Effector memory CD4-positive, alpha-beta T cell (primary cell): ENCODE data around the gene UST.
"Not testable (repeated sequence)": the region's sequence is repeated elsewhere in the genome, so short reads cannot be mapped to it uniquely, and the experiment has no call there.

Source experiments
- DNase-seq, 3 donors: peaks; one replicate each; pipeline ENCODE4 v3.0.0-alpha.2; 2020
- H3K27ac ChIP-seq: 2 replicates; pipeline ENCODE4 v1.7.0; 2013; ENCODE audit warnings: mild to moderate bottlenecking, low read length, moderate library complexity; ENCODE audit not compliant: insufficient read depth, poor library complexity, severe bottlenecking
- H3K27me3 ChIP-seq: replicated peaks from 2 replicates; pipeline ENCODE4 v1.7.0; 2013; ENCODE audit warnings: mild to moderate bottlenecking, low read length; ENCODE audit not compliant: insufficient read depth, control insufficient read depth, poor library complexity, severe bottlenecking
- H3K36me3 ChIP-seq: 2 replicates; pipeline ENCODE4 v1.7.0; 2013; ENCODE audit warnings: mild to moderate bottlenecking, low read length, moderate library complexity; ENCODE audit not compliant: control insufficient read depth, insufficient read depth
- H3K4me1 ChIP-seq: 2 replicates; pipeline ENCODE4 v1.7.0; 2013; ENCODE audit warnings: low read length, mild to moderate bottlenecking; ENCODE audit not compliant: control insufficient read depth, insufficient read depth, poor library complexity, severe bottlenecking
- H3K4me3 ChIP-seq: 2 replicates; pipeline ENCODE4 v1.7.0; 2013; ENCODE audit warnings: low read length, low read depth, mild to moderate bottlenecking; ENCODE audit not compliant: insufficient read depth, poor library complexity, severe bottlenecking
- H3K9me3 ChIP-seq: 2 replicates; pipeline ENCODE4 v1.7.0; 2013; ENCODE audit warnings: mild to moderate bottlenecking, low read length, moderate library complexity; ENCODE audit not compliant: control insufficient read depth

UST gene

DNA sequence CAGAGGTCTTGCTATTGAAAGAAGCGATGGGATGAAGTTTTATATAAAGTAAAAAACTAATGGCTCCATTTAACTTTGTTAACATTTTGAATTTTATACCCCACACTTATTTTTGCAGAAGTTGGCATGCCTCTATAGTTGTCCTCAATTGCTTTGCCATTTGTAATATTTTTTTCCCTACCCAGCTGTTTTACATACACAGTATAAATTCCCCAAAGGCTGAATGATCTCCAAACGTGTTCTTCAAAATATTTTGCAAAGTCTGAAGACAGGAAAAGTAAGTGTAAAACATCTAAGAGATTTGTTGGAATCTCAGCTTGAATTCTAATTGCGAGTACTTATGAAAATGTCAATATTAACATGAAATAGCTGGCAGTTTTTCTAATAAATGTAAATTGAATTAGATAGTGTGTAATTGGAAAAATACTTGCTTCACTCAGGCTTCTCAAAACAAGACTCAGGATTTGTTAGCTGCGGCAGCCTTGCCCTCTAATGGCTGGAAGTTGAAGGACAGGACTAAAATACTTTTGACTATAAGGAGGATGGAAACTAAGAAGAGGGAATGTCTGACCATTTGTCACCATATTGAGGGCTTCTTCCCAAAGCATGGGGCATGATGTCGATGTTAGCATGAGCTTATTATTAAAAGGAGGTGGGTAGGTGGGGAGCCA lies 226.8 kb downstream of the UST start:
- Histone ChIP-seq H3K4me1 (peaks cover 2% of the 10 kb centered on the region), H3K9me3 (no peaks in the 10 kb centered on the region), H3K27me3 (no peaks in the 10 kb centered on the region), H3K4me3 (no peak overlapping the region), H3K27ac (no peak overlapping the region), H3K36me3 (no peaks in the 10 kb centered on the region)
- no peak for DNase-seq

DNA sequence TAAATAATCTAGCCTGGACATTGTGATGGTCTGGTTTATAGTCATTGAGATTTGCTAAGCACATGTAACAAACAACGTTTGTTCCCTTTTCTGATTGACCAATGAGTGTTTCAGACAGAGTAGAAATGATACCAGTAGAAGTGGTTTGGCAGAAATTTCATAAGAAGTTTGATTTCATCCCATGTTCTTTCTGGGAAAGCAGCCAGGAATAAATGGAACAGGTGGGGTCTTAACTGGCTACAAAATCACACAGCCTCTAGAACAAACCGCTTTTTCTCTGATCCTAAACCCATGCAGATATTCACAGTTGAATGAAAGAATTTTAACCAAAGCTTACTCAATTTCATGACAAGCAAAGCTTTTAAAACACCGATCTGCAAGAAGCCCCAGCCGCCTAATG lies 227.5 kb downstream of the UST start:
- H3K27ac ChIP-seq = no peak overlapping the region
- H3K36me3 ChIP-seq = no peaks in the 10 kb centered on the region
- no peak for DNase-seq
- H3K27me3 ChIP-seq = no peaks in the 10 kb centered on the region
- peaks cover 2% of the 10 kb centered on the region for H3K4me1 ChIP-seq
- no peaks in the 10 kb centered on the region for H3K9me3 ChIP-seq
- H3K4me3 ChIP-seq = no peak overlapping the region

DNA sequence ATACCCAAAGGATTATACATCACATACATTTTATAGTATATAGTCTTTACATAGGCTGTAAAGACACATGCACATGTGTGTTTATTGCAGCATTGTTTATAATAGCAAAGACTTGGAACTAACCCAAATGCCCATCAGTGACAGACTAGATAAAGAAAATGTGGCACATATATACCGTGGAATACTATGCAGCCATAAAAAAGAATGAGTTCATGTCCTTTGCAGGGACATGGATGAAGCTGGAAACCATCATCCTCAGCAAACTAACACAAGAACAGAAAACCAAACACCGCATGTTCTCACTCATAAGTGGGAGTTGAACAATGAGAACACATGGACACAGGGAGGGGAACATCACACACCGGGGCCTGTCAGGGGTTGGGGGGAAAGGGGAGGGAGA lies 231.5 kb downstream of the UST start:
- H3K27me3 ChIP-seq, DNase-seq, H3K4me1 ChIP-seq, H3K9me3 ChIP-seq, H3K4me3 ChIP-seq, H3K36me3 ChIP-seq, H3K27ac ChIP-seq: not testable (repeated sequence)

DNA sequence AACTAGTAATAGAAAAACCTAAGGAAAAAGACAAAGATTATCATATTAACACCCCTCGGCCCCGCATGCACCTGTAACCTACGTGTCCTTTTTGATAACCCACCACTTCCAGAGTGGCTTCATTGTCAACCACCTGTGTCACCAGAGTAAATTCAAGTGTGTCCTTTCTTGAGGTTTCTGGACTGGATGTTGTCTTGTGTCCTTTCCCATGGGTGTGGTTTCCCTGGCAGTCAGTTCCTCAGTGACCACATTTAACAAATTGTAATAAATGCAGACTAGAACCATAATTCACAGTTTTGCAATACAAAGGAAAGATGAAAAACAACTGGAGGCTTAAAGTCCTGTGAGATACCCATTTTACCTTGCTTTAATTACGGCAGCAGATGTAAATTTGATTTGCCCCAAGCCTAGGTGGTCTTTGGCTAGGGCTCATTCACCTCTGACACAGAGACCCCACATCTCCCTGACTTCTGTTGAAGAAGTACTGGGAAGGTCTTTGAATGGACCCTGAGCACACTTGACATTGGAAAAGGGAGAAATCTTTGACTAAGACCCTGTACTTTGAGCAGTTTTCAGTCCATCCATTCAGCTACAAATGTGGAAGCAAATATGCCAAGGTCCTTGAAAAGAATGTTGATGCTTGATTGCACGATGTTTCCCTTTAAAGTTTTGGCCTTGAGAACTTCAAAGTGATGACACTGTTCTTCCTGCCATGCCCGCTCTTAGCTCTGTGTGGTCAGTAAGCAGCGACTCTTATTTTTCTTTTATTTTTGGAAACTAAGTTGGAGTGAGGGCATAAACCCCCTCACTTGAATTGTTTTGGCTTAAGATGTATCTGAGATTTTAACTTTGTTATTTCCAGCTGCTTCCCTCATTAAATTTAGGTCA lies 232.4 kb downstream of the UST start:
- no peak overlapping the region for H3K27ac ChIP-seq
- DNase-seq = no peak
- H3K9me3 ChIP-seq = no peaks in the 10 kb centered on the region
- H3K4me1 ChIP-seq = no peaks in the 10 kb centered on the region
- no peaks in the 10 kb centered on the region for H3K36me3 ChIP-seq
- no peak overlapping the region for H3K4me3 ChIP-seq
- H3K27me3 ChIP-seq = no peaks in the 10 kb centered on the region

DNA sequence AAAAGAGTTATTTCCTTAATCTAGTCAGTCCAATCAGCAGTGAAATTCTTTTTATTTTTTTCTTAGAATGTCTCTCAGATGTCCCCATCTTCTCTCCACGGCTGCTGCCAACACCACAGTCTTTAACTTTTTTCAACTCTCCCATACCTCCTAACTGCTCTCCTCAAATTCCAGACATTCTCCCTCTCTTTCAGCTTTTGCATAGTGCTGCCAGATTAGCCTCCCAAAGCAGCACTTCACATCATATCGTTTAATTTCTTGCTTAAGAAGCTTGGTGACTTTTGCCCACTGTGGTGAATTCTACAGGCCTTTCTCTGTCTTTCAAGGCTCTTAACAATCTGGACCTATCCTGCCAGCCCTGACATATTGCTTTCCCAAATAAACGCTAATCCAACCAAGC lies 233.4 kb downstream of the UST start:
- no peak for DNase-seq
- H3K36me3 ChIP-seq = no peaks in the 10 kb centered on the region
- H3K4me1 ChIP-seq = no peaks in the 10 kb centered on the region
- H3K9me3 ChIP-seq = no peaks in the 10 kb centered on the region
- no peaks in the 10 kb centered on the region for H3K27me3 ChIP-seq
- no peak overlapping the region for H3K27ac ChIP-seq
- no peak overlapping the region for H3K4me3 ChIP-seq

DNA sequence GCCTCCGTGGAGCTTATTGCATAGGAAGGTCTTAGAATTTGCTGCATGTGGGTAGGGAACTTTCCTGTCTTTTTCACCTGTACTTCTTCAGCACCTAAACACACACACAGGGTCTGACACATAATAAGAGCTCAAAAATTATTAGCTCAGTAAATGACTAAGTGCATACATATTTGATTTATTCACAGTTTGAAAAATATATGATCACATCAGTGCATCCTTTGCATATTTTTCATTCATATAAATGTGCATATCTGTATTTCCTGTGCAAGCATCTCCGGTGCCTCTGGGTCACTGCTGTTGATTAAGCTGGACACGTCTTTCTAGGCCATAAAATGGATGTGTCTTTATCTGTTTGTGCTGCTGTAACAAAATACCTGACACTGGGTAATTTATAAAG lies 234.7 kb downstream of the UST start:
- Histone ChIP-seq H3K4me3 (no peak overlapping the region), H3K27me3 (no peaks in the 10 kb centered on the region), H3K36me3 (no peaks in the 10 kb centered on the region), H3K4me1 (no peaks in the 10 kb centered on the region), H3K27ac (no peak overlapping the region), H3K9me3 (no peaks in the 10 kb centered on the region)
- no peak for DNase-seq

DNA sequence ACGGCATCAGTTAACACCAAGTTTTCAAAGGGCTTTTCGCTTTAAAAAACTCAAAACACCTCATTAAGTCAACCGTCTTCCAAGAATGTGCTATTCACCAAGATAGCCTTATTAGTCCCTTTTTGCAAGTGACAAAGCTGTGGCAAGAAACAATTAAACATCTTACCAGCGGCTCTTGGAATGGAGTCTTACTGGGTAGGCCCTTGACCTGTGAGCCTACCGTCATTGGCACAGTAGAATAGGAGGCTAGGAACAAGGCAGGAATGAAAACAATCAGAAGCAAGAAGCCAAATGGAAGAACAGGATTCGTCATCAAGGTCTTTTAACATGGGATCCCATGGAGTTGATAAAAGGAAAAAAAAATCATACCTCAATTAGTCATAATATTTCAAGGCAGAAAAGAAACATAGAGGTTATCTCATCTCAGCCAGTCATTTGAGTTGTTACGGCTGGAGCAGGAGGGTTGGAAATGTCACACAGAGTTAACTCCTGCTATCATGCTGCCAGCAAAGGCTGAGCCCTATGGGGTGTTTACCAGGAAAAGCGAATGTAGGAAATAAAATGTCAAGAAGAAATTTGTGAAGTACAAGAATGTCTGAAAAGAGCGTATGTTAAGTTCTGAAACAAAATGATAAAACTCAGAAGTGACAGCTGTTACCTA lies 236.4 kb downstream of the UST start:
- Histone ChIP-seq H3K4me3 (no peak overlapping the region), H3K36me3 (no peaks in the 10 kb centered on the region), H3K9me3 (no peaks in the 10 kb centered on the region), H3K27ac (no peak overlapping the region), H3K27me3 (no peaks in the 10 kb centered on the region), H3K4me1 (no peaks in the 10 kb centered on the region)
- DNase-seq = no peak

DNA sequence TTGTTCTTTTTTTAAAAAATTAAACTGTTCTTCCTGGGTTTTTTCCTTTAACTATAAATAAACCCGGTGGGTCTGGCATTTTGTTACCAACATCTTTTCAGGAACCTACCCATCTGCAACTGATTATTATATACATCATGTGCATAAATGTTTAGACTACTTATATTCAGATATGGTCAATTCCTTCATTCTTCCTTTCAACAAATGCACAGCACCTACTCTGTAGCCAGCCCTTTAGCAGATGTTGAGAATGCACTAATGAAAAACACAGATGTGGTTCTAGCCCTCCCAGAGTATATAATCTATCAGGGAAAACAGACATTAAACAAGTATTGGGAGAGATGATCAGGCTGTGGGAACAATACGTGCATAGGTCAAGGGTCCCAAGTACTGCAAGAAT lies 237.1 kb downstream of the UST start:
- no peaks in the 10 kb centered on the region for H3K27me3 ChIP-seq
- no peak overlapping the region for H3K4me3 ChIP-seq
- no peak for DNase-seq
- no peaks in the 10 kb centered on the region for H3K36me3 ChIP-seq
- no peak overlapping the region for H3K27ac ChIP-seq
- H3K9me3 ChIP-seq = no peaks in the 10 kb centered on the region
- H3K4me1 ChIP-seq = no peaks in the 10 kb centered on the region

DNA sequence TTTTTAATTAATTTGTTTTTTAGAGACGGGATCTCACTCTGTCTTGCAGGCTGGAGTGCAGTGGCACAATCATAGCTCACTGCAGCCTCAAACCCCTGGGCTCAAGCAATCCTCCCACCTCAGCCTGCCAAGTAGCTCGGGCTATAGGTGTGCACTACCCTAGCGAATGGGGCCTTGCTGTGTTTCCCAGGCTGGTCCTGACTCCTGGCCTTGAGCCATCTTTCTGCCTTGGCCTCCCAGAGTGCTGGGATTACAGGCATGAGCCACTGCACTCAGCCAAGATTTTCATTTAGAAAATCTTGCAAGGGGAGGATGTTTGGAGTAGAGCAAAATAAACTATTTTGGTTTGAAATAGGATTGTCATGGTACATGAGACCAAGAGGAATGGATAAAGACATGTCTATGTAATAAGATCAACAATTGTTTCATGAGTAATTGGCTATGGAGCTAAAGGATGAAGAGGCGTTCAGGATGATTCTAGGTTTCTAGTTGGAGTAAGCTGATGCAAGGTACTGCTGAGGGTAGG lies 237.8 kb downstream of the UST start:
- no peaks in the 10 kb centered on the region for H3K9me3 ChIP-seq
- H3K27me3 ChIP-seq = no peaks in the 10 kb centered on the region
- no peaks in the 10 kb centered on the region for H3K36me3 ChIP-seq
- no peak overlapping the region for H3K27ac ChIP-seq
- no peaks in the 10 kb centered on the region for H3K4me1 ChIP-seq
- no peak for DNase-seq
- no peak overlapping the region for H3K4me3 ChIP-seq

DNA sequence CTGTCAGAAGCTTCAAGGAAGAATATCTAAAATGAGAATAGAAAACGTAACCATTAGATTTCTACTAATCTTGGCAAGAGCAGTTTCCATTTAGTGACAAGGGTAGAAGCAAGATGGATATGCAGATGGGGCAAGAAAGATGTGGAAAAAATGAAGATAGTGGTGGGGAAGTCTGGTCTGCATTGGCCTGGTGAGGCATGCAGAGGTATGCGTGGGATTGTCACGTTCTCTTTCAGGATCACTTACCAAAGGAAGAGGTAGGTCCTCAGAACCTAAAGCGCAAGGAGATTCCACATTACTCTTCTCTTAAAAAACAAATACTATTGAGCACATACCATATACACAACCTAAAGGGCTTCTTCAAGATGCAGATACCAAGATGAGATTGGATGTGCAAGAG lies 238.7 kb downstream of the UST start:
- DNase-seq = no peak
- H3K36me3 ChIP-seq = no peaks in the 10 kb centered on the region
- no peak overlapping the region for H3K27ac ChIP-seq
- no peaks in the 10 kb centered on the region for H3K9me3 ChIP-seq
- H3K4me3 ChIP-seq = no peak overlapping the region
- no peaks in the 10 kb centered on the region for H3K4me1 ChIP-seq
- H3K27me3 ChIP-seq = no peaks in the 10 kb centered on the region
